Endothelial cell of umbilical vein (primary cell): ENCODE measurements around the gene KRT26. TPM values are rescaled to one million over a fixed set of nuclear protein-coding genes. Genes with fewer than 3 reads are reported as not detected.

Experiments
- BruUV-seq: library from RNA; stranded (reverse); fragments of 400-500 nt; replicated peaks from 2 replicates; lab custom pipeline; 2021; lab: Mats Ljungman, UMichigan
- CTCF ChIA-PET: fragments of 300-600, 350-600 bp; sonication (Branson Sonifier 250); formaldehyde crosslinking; loops from one replicate; lab custom pipeline; 2021; ENCODE audit warnings: antibody characterized with exemption, inconsistent platforms; lab: Charles Lee
- POLR2A ChIA-PET: fragments of 300-600, 350-600 bp; sonication (Branson Sonifier 250); formaldehyde crosslinking; loops from one replicate; lab custom pipeline; 2021; ENCODE audit warnings: antibody characterized with exemption, inconsistent platforms; lab: Charles Lee
- DNase-seq: peaks from one replicate; pipeline ENCODE4 v3.0.0-alpha.2; 2011; ENCODE audit warnings: low read depth, low spot score
- FAIRE-seq: peaks from 2 replicates; lab custom pipeline; 2011; peaks lifted over from hg19 to GRCh38; lab: Jason Lieb, UNC
- H2AFZ ChIP-seq: 2 replicates; pipeline ENCODE4 v1.6.0; 2012; ENCODE audit warnings: low read depth, low read length, control low read depth, inconsistent platforms
- H3K27ac ChIP-seq: 2 replicates; pipeline ENCODE4 v1.5.1; 2011; ENCODE audit warnings: low read depth, mild to moderate bottlenecking, control low read depth, low read length, moderate library complexity; ENCODE audit not compliant: insufficient read depth
- H3K27me3 ChIP-seq, 2 experiments: 2 replicates each; pipeline versions ENCODE4 v1.6.0 to v1.6.1; 2011; ENCODE audit warnings: low read length in 2 of 2, mixed read lengths in 1 of 2; ENCODE audit not compliant: control insufficient read depth in 2 of 2, insufficient read depth in 2 of 2
- H3K36me3 ChIP-seq, 2 experiments: 2 replicates in 1 of 2; 3 replicates in 1 of 2; pipeline ENCODE4 v1.5.1; 2011; ENCODE audit warnings: low read length in 2 of 2, mild to moderate bottlenecking in 1 of 2, moderate library complexity in 1 of 2; ENCODE audit not compliant: control insufficient read depth in 2 of 2, insufficient read depth in 2 of 2; ENCODE audit errors: extremely low read depth in 1 of 2
- H3K4me1 ChIP-seq: 3 replicates; pipeline ENCODE4 v1.5.1; 2011; ENCODE audit warnings: mild to moderate bottlenecking, low read length; ENCODE audit not compliant: control insufficient read depth, insufficient read depth; ENCODE audit errors: extremely low read depth
- H3K4me2 ChIP-seq: 2 replicates; pipeline ENCODE4 v1.6.1; 2011; ENCODE audit warnings: low read length, control low read depth, mixed read lengths; ENCODE audit not compliant: insufficient read depth
- H3K4me3 ChIP-seq, 3 experiments: fragments of 200-600 bp in 1 of 3; sonication (generic), shearing (Covaris generic) in 1 of 3; replicated peaks in 1 of 3; 2 replicates each; pipeline ENCODE4 v1.5.1; 2011 to 2016; ENCODE audit warnings: control low read depth in 3 of 3, low read length in 3 of 3, mild to moderate bottlenecking in 2 of 3, inconsistent platforms in 1 of 3, low read depth in 1 of 3, moderate library complexity in 1 of 3; ENCODE audit not compliant: insufficient read depth in 1 of 3
- H3K79me2 ChIP-seq: 2 replicates; pipeline ENCODE4 v1.6.0; 2012; ENCODE audit warnings: low read length, inconsistent platforms; ENCODE audit not compliant: control insufficient read depth, insufficient read depth
- H3K9ac ChIP-seq: replicated peaks from 2 replicates; pipeline ENCODE3; 2011; ENCODE audit warnings: low read length, control low read depth; ENCODE audit not compliant: insufficient read depth; ENCODE audit errors: extremely low read depth
- H3K9me1 ChIP-seq: replicated peaks from 3 replicates; pipeline ENCODE4 v1.6.0; 2011; ENCODE audit warnings: mild to moderate bottlenecking, low read length; ENCODE audit not compliant: control insufficient read depth, insufficient read depth; ENCODE audit errors: extremely low read depth
- H3K9me3 ChIP-seq: replicated peaks from 2 replicates; pipeline ENCODE4 v1.5.1; 2012; ENCODE audit warnings: low read length, inconsistent platforms; ENCODE audit not compliant: control insufficient read depth, insufficient read depth
- H4K20me1 ChIP-seq: replicated peaks from 2 replicates; pipeline ENCODE3; 2011; ENCODE audit warnings: mild to moderate bottlenecking, low read length; ENCODE audit not compliant: control insufficient read depth, insufficient read depth; ENCODE audit errors: extremely low read depth
- EZH2 ChIP-seq: IDR thresholded peaks from 2 replicates; pipeline ENCODE4 v1.6.1; 2012; ENCODE audit warnings: borderline replicate concordance, low read depth, mild to moderate bottlenecking, moderate library complexity, low read length, inconsistent platforms; ENCODE audit not compliant: severe bottlenecking
- FOS ChIP-seq: IDR thresholded peaks from 2 replicates; pipeline ENCODE4 v1.6.1; 2011; ENCODE audit warnings: mild to moderate bottlenecking, low read length, moderate library complexity, borderline replicate concordance; ENCODE audit not compliant: insufficient read depth
- GATA2 ChIP-seq: IDR thresholded peaks from 2 replicates; pipeline ENCODE4 v1.7.0; 2011; ENCODE audit warnings: low read depth, mild to moderate bottlenecking, moderate library complexity, mixed read lengths, low read length; ENCODE audit not compliant: insufficient read length, insufficient read depth
- JUN ChIP-seq: IDR thresholded peaks from 2 replicates; pipeline ENCODE4 v1.6.1; 2011; ENCODE audit warnings: borderline replicate concordance, low read depth; ENCODE audit not compliant: insufficient read length, insufficient read depth
- MYC ChIP-seq: IDR thresholded peaks from one replicate; pipeline ENCODE4 v1.6.1; 2011; ENCODE audit warnings: mild to moderate bottlenecking, low read depth, low read length
- POLR2A ChIP-seq: IDR thresholded peaks from 2 replicates; pipeline ENCODE4 v1.6.1; 2012; ENCODE audit warnings: low read depth, mild to moderate bottlenecking, control low read depth, low read length
- POLR2AphosphoS5 ChIP-seq: IDR thresholded peaks from 2 replicates; pipeline ENCODE4 v1.6.1; 2012; ENCODE audit warnings: low read depth, mild to moderate bottlenecking, control low read depth, low read length, moderate library complexity; ENCODE audit not compliant: insufficient read depth
- dilution Hi-C: fragments of 300-500 bp; cut with MboI; formaldehyde crosslinking; loops from one replicate; pipeline ENCODE4 v1.15.0; 2019; ENCODE audit warnings: low sequenced_read_pairs; ENCODE audit not compliant: extremely low pct_ligation_motif_present
- intact Hi-C: fragments of 100-400 bp; cut with micrococcal nuclease; formaldehyde crosslinking; loops from one replicate; pipeline ENCODE4 v1.10.0; 2022
- polyA plus RNA-seq, 4 experiments: library from polyadenylated mRNA; depleted of rRNA in 3 of 4; stranded (reverse) in 3 of 4; unstranded in 1 of 4; fragments of >200 nt; gene quantifications; 2 replicates each; pipeline versions ENCODE4 v1.2.1 to v1.2.3, GENCODE V29; 2011 to 2012; ENCODE audit warnings: missing spikeins in 1 of 4
- total RNA-seq: library from RNA; stranded (reverse); gene quantifications from 2 replicates; pipeline ENCODE4 v1.2.3, GENCODE V29; 2021
- TF ChIP-seq, protein P1 (sequence below), 2 donors: IDR thresholded peaks; 1 replicate in 1 of 2; 2 replicates in 1 of 2; pipeline ENCODE4 v1.5.1; 2011; ENCODE audit warnings: low read length in 2 of 2, mild to moderate bottlenecking in 2 of 2, moderate library complexity in 2 of 2, control low read depth in 1 of 2, inconsistent platforms in 1 of 2, low read depth in 1 of 2; ENCODE audit not compliant: insufficient read depth in 1 of 2; ENCODE audit errors: extremely low read depth in 1 of 2
- TF ChIP-seq, protein P2 (sequence below): IDR thresholded peaks from 2 replicates; pipeline ENCODE4 v1.6.1; 2011; ENCODE audit not compliant: insufficient read depth, insufficient read length

Gene KRT26
- total and polyA plus RNA-seq, 2 donors (not counting 3 experiments of a cell fraction or from before 2014, with no cell fraction given) = not detected

DNA sequence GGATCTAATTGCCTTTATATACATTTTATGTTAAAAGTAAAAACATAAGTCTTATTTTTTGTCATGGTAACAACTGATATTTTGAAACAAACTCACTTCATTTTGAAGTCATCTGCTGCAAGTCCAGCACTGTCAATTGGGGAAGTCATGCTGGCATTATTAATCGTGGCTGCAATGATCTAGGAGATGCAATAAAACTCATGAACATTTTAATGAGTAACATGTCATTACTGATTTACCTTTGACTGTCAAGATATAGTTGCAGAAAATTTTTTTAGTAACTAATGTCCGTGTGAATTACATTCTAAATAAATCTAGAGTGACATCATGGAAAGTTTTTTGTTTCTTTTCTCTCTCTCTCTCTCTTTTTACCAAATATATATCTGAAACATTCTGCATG lies 51.1 kb downstream of the KRT26 start:
- H3K27ac ChIP-seq = no peak overlapping the region
- FAIRE-seq (no peak), DNase-seq (no peak)
- dilution Hi-C loops (no loop called here), intact Hi-C loops (no loop called here)
- H2AFZ ChIP-seq = no peak overlapping the region
- POLR2A ChIA-PET = no interaction called here
- BruUV-seq = no TSS peak
- H3K36me3 ChIP-seq = no peaks in the 10 kb centered on the region
- TF ChIP-seq JUN (no peak), FOS (no peak), MYC (no peak), EZH2 (no peak), POLR2A (no peak), POLR2AphosphoS5 (no peak), GATA2 (no peak)
- TF ChIP-seq, protein P1, sequence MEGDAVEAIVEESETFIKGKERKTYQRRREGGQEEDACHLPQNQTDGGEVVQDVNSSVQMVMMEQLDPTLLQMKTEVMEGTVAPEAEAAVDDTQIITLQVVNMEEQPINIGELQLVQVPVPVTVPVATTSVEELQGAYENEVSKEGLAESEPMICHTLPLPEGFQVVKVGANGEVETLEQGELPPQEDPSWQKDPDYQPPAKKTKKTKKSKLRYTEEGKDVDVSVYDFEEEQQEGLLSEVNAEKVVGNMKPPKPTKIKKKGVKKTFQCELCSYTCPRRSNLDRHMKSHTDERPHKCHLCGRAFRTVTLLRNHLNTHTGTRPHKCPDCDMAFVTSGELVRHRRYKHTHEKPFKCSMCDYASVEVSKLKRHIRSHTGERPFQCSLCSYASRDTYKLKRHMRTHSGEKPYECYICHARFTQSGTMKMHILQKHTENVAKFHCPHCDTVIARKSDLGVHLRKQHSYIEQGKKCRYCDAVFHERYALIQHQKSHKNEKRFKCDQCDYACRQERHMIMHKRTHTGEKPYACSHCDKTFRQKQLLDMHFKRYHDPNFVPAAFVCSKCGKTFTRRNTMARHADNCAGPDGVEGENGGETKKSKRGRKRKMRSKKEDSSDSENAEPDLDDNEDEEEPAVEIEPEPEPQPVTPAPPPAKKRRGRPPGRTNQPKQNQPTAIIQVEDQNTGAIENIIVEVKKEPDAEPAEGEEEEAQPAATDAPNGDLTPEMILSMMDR (IDR thresholded peaks at IDR 0.05; ENCODE audit: extremely low read depth in 1 of 2, insufficient read depth in 1 of 2, low read depth in 1 of 2, low read length in 2 of 2) = no peak
- TF ChIP-seq, protein P2, sequence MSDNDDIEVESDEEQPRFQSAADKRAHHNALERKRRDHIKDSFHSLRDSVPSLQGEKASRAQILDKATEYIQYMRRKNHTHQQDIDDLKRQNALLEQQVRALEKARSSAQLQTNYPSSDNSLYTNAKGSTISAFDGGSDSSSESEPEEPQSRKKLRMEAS = no peak
- no peaks in the 10 kb centered on the region for H4K20me1 ChIP-seq
- no peaks in the 10 kb centered on the region for H3K9me3 ChIP-seq
- H3K9ac ChIP-seq = no peak overlapping the region
- H3K79me2 ChIP-seq = no peaks in the 10 kb centered on the region
- H3K4me2 ChIP-seq = no peak overlapping the region
- no peak overlapping the region for H3K4me3 ChIP-seq
- CTCF ChIA-PET = no interaction called here
- no peaks in the 10 kb centered on the region for H3K9me1 ChIP-seq
- H3K4me1 ChIP-seq = no peaks in the 10 kb centered on the region
- H3K27me3 ChIP-seq = peaks cover 2 to 7% of the 10 kb centered on the region in 2 experiments
